Stomach (tissue), 9 donors: ENCODE results near the gene PRKRIP1. TPM values are rescaled to one million over a fixed set of nuclear protein-coding genes. Genes with fewer than 3 reads are reported as not detected.

Source experiments
- DNase-seq, 2 donors: peaks; one replicate each; pipeline versions ENCODE4 v3.0.0 to v3.0.0-alpha.2; 2013 to 2019
- H3K27ac ChIP-seq, 5 donors: fragments of 200-600 bp in 4 of 5; sonication (generic) in 4 of 5; one replicate each; pipeline ENCODE4 v1.5.1; 2013 to 2019; ENCODE audit warnings: mild to moderate bottlenecking in 1 of 5, moderate library complexity in 1 of 5
- H3K27me3 ChIP-seq, 3 donors: fragments of 200-600 bp; sonication (generic); one replicate each; pipeline ENCODE4 v1.5.1; 2017 to 2019; ENCODE audit warnings: mixed run types in 1 of 3
- H3K36me3 ChIP-seq, 4 donors: fragments of 200-600 bp; sonication (generic); 1 replicate in 3 of 4; 2 replicates in 1 of 4; pipeline ENCODE4 v1.5.1; 2016 to 2019
- H3K4me1 ChIP-seq, 4 donors: fragments of 200-600 bp; sonication (generic); one replicate each; pipeline ENCODE4 v1.5.1; 2016 to 2019
- H3K4me3 ChIP-seq, 4 donors: fragments of 200-600 bp; sonication (generic) in 3 of 4; one replicate each; pipeline ENCODE4 v1.5.1; 2016 to 2019; ENCODE audit warnings: mild to moderate bottlenecking in 1 of 4
- H3K9me3 ChIP-seq, 4 donors: fragments of 200-600 bp; sonication (generic); one replicate each; pipeline ENCODE4 v1.5.1; 2016 to 2019
- EP300 ChIP-seq: sonication (generic); formaldehyde crosslinking; IDR thresholded peaks from one replicate; pipeline ENCODE4 v1.6.1; 2017; ENCODE audit warnings: antibody characterized with exemption
- POLR2A ChIP-seq, 4 donors: fragments of 450-650 bp; IDR thresholded peaks; one replicate each; pipeline ENCODE4 v1.6.1; 2016; ENCODE audit warnings: antibody characterized with exemption in 4 of 4, control low read depth in 2 of 4, mild to moderate bottlenecking in 1 of 4, moderate library complexity in 1 of 4
- POLR2AphosphoS5 ChIP-seq, 3 donors: sonication (generic); formaldehyde crosslinking; IDR thresholded peaks; one replicate each; pipeline ENCODE4 v1.6.1; 2016; ENCODE audit warnings: antibody characterized with exemption in 3 of 3
- WGBS, 5 donors: extraction: QIAGEN DNeasy Blood & Tissue Kit in 3 of 5; methylation state at CpG; one replicate each; pipeline versions ENCODE4 v1.1.5 to v1.1.7; 2013 to 2018; 5-methylcytosine and 5-hydroxymethylcytosine counted together
- intact Hi-C: fragments of 100-400 bp; cut with DNase I; formaldehyde crosslinking; loops from one replicate; pipeline ENCODE4 v1.15.1; 2023; ENCODE audit warnings: low total_unique reads
- polyA plus RNA-seq, 3 donors: library from polyadenylated mRNA; stranded (reverse); fragments of 200-250 nt; gene quantifications; one replicate each; pipeline ENCODE4 v1.2.3, GENCODE V29; 2013
- total RNA-seq, 5 donors: library from RNA; depleted of rRNA; stranded (reverse); fragments of >200 nt; gene quantifications; one replicate each; pipeline versions ENCODE4 v1.1.0 to v1.2.3, GENCODE V29; 2014 to 2016
- TF ChIP-seq, protein P1 (sequence below), 7 experiments: fragments of 450-650 bp in 4 of 7; fragments of 200-600 bp in 3 of 7; sonication (generic) in 3 of 7; IDR thresholded peaks; one replicate each; pipeline ENCODE4 v1.5.1; 2016 to 2019; ENCODE audit warnings: antibody characterized with exemption in 7 of 7, control low read depth in 2 of 7, mild to moderate bottlenecking in 1 of 7
- donor health status: healthy with polysubstance abuse.
- donor health status: Bipolar disorder and iron deficiency.
- donor health status: healthy.

The PRKRIP1 gene
- total and polyA plus RNA-seq, 8 donors = 23.5 to 92.7 (median 30.0) TPM

DNA sequence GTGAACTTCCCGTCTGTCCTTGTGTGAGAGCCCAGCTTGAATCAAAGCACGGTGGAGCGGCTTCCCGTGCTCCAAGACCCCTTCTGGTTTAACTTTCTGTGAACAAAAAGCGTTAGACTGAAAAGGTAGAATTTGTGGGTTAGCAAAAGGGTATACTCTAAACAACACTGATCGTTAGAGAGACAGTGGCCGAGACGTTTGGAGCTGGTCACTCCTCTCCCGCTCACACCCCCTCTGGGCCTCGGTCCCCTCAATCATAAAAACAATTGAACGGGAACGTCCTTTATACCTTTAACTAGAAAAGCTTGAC lies 502 bp downstream of the PRKRIP1 start:
- WGBS, 5 donors = 0 to 1% (median 1%) methylated on average over 12 of the region's 12 CpGs
- no peaks in the 10 kb centered on the region for H3K9me3 ChIP-seq
- no peaks in the 10 kb centered on the region for H3K27me3 ChIP-seq
- no peak for DNase-seq
- peak overlapping the region; percentile 77 to 96 (median 94) for H3K4me3 ChIP-seq
- peaks cover 15 to 54% (median 44%) of the 10 kb centered on the region in 4 donors for H3K36me3 ChIP-seq
- H3K27ac ChIP-seq = peak overlapping the region; percentile 78 to 87 (median 85)
- intact Hi-C loops = no loop called here
- H3K4me1 ChIP-seq = peaks cover 6 to 31% (median 24%) of the 10 kb centered on the region in 4 donors
- TF ChIP-seq, protein P1, sequence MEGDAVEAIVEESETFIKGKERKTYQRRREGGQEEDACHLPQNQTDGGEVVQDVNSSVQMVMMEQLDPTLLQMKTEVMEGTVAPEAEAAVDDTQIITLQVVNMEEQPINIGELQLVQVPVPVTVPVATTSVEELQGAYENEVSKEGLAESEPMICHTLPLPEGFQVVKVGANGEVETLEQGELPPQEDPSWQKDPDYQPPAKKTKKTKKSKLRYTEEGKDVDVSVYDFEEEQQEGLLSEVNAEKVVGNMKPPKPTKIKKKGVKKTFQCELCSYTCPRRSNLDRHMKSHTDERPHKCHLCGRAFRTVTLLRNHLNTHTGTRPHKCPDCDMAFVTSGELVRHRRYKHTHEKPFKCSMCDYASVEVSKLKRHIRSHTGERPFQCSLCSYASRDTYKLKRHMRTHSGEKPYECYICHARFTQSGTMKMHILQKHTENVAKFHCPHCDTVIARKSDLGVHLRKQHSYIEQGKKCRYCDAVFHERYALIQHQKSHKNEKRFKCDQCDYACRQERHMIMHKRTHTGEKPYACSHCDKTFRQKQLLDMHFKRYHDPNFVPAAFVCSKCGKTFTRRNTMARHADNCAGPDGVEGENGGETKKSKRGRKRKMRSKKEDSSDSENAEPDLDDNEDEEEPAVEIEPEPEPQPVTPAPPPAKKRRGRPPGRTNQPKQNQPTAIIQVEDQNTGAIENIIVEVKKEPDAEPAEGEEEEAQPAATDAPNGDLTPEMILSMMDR (IDR thresholded peaks at IDR 0.05) = no peak
- TF ChIP-seq POLR2A (IDR thresholded peaks at IDR 0.05) = no peak
- no peak for TF ChIP-seq EP300
- no peak for TF ChIP-seq POLR2AphosphoS5 (IDR thresholded peaks at IDR 0.05)

GRCh38 chr7:102398543-102398942 lies 2.4 kb downstream of the PRKRIP1 start:
- H3K4me3 ChIP-seq = no peak overlapping the region
- H3K4me1 ChIP-seq = peaks cover 6 to 31% (median 24%) of the 10 kb centered on the region in 4 donors
- no peak for DNase-seq
- no peaks in the 10 kb centered on the region for H3K9me3 ChIP-seq
- H3K36me3 ChIP-seq = peaks cover 26 to 60% (median 49%) of the 10 kb centered on the region in 4 donors
- H3K27ac ChIP-seq = no peak overlapping the region
- no peaks in the 10 kb centered on the region for H3K27me3 ChIP-seq
- 91 to 98% (median 95%) methylated on average over 8 of the region's 8 CpGs for WGBS, 5 donors
- intact Hi-C loops = no loop called here
- TF ChIP-seq POLR2AphosphoS5 (IDR thresholded peaks at IDR 0.05) (no peak), EP300 (no peak), POLR2A (IDR thresholded peaks at IDR 0.05) (no peak)
- TF ChIP-seq, protein P1 (IDR thresholded peaks at IDR 0.05) = no peak

GRCh38 chr7:102400360-102400759 lies 4.2 kb downstream of the PRKRIP1 start:
- Histone ChIP-seq H3K4me1 (peaks cover 6 to 30% (median 23%) of the 10 kb centered on the region in 4 donors), H3K27me3 (no peaks in the 10 kb centered on the region), H3K9me3 (no peaks in the 10 kb centered on the region), H3K4me3 (no peak overlapping the region), H3K36me3 (peaks cover 37 to 73% (median 67%) of the 10 kb centered on the region in 4 donors), H3K27ac (no peak overlapping the region)
- no peak for DNase-seq
- WGBS, 5 donors = 87 to 95% (median 92%) methylated on average over 5 of the region's 5 CpGs
- TF ChIP-seq POLR2A (IDR thresholded peaks at IDR 0.05) (no peak), EP300 (no peak), POLR2AphosphoS5 (IDR thresholded peaks at IDR 0.05) (no peak)
- TF ChIP-seq, protein P1 (IDR thresholded peaks at IDR 0.05) = no peak
- intact Hi-C loops = no loop called here

DNA sequence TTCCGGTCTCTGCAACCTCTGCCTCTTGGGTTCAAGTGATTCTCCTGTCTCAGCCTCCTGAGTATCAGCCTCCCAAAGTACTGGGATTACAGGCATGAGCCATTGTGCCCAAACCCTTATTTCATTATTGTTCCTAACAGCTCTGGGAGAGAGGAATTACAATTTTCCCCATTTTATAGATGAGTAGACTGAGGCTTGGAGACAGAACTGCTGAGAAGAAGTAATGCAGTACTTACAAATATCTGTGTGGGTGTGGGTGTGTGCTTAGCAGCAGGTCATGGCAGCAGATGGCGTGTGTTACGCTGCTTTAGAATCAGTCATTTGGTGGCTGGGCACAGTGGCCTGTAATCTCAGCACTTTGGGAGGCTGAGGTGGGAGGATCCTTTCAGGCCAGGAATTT lies 7.4 kb downstream of the PRKRIP1 start:
- no peak for TF ChIP-seq EP300
- TF ChIP-seq, protein P1 (IDR thresholded peaks at IDR 0.05) = no peak
- TF ChIP-seq POLR2AphosphoS5 (IDR thresholded peaks at IDR 0.05) = no peak
- TF ChIP-seq POLR2A (IDR thresholded peaks at IDR 0.05) = no peak
- intact Hi-C loops = no loop called here
- Histone ChIP-seq H3K36me3 (peaks cover 69 to 100% (median 98%) of the 10 kb centered on the region in 4 donors), H3K27ac (no peak overlapping the region), H3K9me3 (no peaks in the 10 kb centered on the region), H3K27me3 (no peaks in the 10 kb centered on the region), H3K4me1 (peaks cover 0 to 8% (median 2%) of the 10 kb centered on the region in 4 donors), H3K4me3 (no peak overlapping the region)
- 86 to 96% (median 93%) methylated on average over 3 of the region's 3 CpGs for WGBS, 5 donors
- DNase-seq = no peak
